Thymus (tissue), 14 donors: ENCODE results near the gene TM4SF1. TPM values are rescaled to one million over a fixed set of nuclear protein-coding genes. Genes with fewer than 3 reads are reported as not detected.

ENCODE experiments used
- DNase-seq, 9 donors: peaks; one replicate each; pipeline ENCODE4 v3.0.0-alpha.2; 2013; ENCODE audit warnings: low spot score in 9 of 9, low read depth in 6 of 9, missing footprints in 1 of 9
- H3K27ac ChIP-seq, 2 donors: one replicate each; pipeline ENCODE4 v1.5.1; 2013; ENCODE audit warnings: control low read depth in 1 of 2, low read depth in 1 of 2, low read length in 1 of 2, mild to moderate bottlenecking in 1 of 2, moderate library complexity in 1 of 2
- H3K27me3 ChIP-seq, 2 donors: one replicate each; pipeline ENCODE4 v1.5.1; 2013; ENCODE audit warnings: low read length in 1 of 2; ENCODE audit not compliant: control insufficient read depth in 2 of 2, insufficient read depth in 1 of 2
- H3K36me3 ChIP-seq, 2 donors: one replicate each; pipeline ENCODE4 v1.5.1; 2013; ENCODE audit warnings: low read length in 1 of 2, mild to moderate bottlenecking in 1 of 2, moderate library complexity in 1 of 2; ENCODE audit not compliant: control insufficient read depth in 2 of 2, insufficient read depth in 2 of 2
- H3K4me1 ChIP-seq, 2 donors: one replicate each; pipeline ENCODE4 v1.5.1; 2013; ENCODE audit warnings: low read length in 2 of 2; ENCODE audit not compliant: control insufficient read depth in 2 of 2, insufficient read depth in 2 of 2
- H3K4me3 ChIP-seq, 2 donors: one replicate each; pipeline ENCODE4 v1.5.1; 2013; ENCODE audit warnings: low read length in 2 of 2, control low read depth in 1 of 2, mild to moderate bottlenecking in 1 of 2
- H3K9me3 ChIP-seq, 2 donors: one replicate each; pipeline ENCODE4 v1.5.1; 2013; ENCODE audit warnings: low read length in 1 of 2, mild to moderate bottlenecking in 1 of 2; ENCODE audit not compliant: control insufficient read depth in 2 of 2, insufficient read depth in 1 of 2
- WGBS: extraction: QIAGEN DNeasy Blood & Tissue Kit; methylation state at CpG from one replicate; pipeline ENCODE4 v1.1.7; 2013; 5-methylcytosine and 5-hydroxymethylcytosine counted together
- long read RNA-seq, 10 donors: transcript quantifications; one replicate each; lab custom pipeline, GENCODE V29; 2026
- polyA plus RNA-seq: library from polyadenylated mRNA; stranded (reverse); fragments of 200-250 nt; gene quantifications from one replicate; pipeline ENCODE4 v1.2.3, GENCODE V29; 2013
- total RNA-seq: library from RNA; stranded (reverse); fragments of 120-200 nt; gene quantifications from one replicate; pipeline ENCODE4 v1.2.4, GENCODE V29; 2013
- donor health status: healthy.

Gene TM4SF1, protein sequence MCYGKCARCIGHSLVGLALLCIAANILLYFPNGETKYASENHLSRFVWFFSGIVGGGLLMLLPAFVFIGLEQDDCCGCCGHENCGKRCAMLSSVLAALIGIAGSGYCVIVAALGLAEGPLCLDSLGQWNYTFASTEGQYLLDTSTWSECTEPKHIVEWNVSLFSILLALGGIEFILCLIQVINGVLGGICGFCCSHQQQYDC
- total RNA-seq (12.9 TPM), polyA plus RNA-seq (38.8 TPM)
- long read RNA-seq, donor 1: 0 reads
- long read RNA-seq, donor 2, transcript TM4SF1-201 (5 exons, 1,771 nt): major isoform, 20 of 20 reads
- long read RNA-seq, donor 2, partial matches to known transcripts: 0 of 20 reads
- long read RNA-seq, donor 2, other reads (novel, unspliced or antisense): 0 of 20 reads
- long read RNA-seq, donor 3, transcript TM4SF1-201 (5 exons, 1,771 nt): major isoform, 17 of 17 reads
- long read RNA-seq, donor 3, partial matches to known transcripts: 0 of 17 reads
- long read RNA-seq, donor 3, other reads (novel, unspliced or antisense): 0 of 17 reads
- long read RNA-seq, donor 4, partial matches to known transcripts: 0 of 3 reads
- long read RNA-seq, donor 4, other reads (novel, unspliced or antisense): 0 of 3 reads
- long read RNA-seq, donor 5, transcript TM4SF1-201 (5 exons, 1,771 nt): major isoform, 22 of 22 reads
- long read RNA-seq, donor 5, partial matches to known transcripts: 0 of 22 reads
- long read RNA-seq, donor 5, other reads (novel, unspliced or antisense): 0 of 22 reads
- long read RNA-seq, donor 6, transcript TM4SF1-201 (5 exons, 1,771 nt): major isoform, 16 of 16 reads
- long read RNA-seq, donor 6, partial matches to known transcripts: 0 of 16 reads
- long read RNA-seq, donor 6, other reads (novel, unspliced or antisense): 0 of 16 reads
- long read RNA-seq, donor 7, transcript TM4SF1-201 (5 exons, 1,771 nt): major isoform, 5 of 5 reads
- long read RNA-seq, donor 7, partial matches to known transcripts: 0 of 5 reads
- long read RNA-seq, donor 7, other reads (novel, unspliced or antisense): 0 of 5 reads
- long read RNA-seq, donor 8, transcript TM4SF1-201 (5 exons, 1,771 nt): major isoform, 8 of 8 reads
- long read RNA-seq, donor 8, partial matches to known transcripts: 0 of 8 reads
- long read RNA-seq, donor 8, other reads (novel, unspliced or antisense): 0 of 8 reads
- long read RNA-seq, donor 9, partial matches to known transcripts: 0 of 4 reads
- long read RNA-seq, donor 9, other reads (novel, unspliced or antisense): 0 of 4 reads
- long read RNA-seq, donor 10, transcript TM4SF1-201 (5 exons, 1,771 nt): major isoform, 5 of 5 reads
- long read RNA-seq, donor 10, partial matches to known transcripts: 0 of 5 reads
- long read RNA-seq, donor 10, other reads (novel, unspliced or antisense): 0 of 5 reads

DNA sequence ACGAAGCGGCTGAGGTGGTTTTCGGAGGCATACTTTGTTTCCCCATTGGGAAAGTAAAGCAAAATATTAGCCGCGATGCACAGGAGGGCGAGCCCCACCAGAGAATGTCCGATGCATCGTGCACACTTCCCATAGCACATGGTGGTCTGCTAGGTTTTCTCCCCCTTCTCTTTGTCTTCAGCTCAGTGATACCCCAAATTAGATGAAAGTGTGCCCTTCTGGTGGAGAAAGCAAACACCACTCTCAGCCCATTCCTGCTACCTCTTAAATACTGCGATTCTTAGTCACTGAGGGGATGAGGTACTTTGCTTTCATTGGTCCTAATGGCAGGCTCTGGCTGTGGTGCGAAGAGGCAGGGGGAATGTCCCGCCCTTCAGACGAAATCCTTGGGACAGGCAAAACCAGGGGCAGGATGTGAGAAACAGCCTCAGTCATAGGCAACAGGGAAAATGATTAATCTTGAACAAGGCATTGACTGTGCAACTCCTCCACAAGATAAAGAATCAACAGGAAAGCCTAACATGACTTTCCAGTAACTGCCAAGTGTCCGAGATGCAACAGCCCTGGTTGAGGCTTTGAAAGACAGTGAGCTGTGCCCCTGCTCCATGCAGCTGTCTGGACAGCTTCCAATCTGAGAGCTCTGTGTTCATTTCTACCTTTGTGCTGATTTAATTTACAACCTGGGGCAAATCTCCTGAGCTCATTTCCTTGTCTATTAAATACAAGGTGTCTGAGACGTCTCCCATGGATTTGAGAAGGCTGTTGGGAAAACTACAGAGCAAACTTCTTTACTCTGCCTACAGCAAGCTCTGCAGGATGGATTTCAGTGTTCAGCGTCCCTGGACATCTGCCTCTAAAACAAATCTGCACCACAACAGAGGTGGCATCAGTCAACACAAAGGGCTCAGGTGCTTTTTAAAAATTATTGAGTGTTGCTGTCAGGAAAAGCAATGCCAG is at the start of gene TM4SF1:
Gene TM4SF1, minus strand, starts transcription at position 242 of the 957 bp plus-strand sequence. Its CDS starts 102 bp downstream, at position 140.
- H3K27ac ChIP-seq: peak within 1 kb of the TSS; percentile 21 to 72
- no peaks in the 10 kb centered on the region for H3K27me3 ChIP-seq
- H3K4me1 ChIP-seq: peaks cover 0 to 9% of the 10 kb centered on the region in 2 donors
- DNase-seq: no peak
- no peak within 1 kb of the TSS for H3K4me3 ChIP-seq
- no peaks in the 10 kb centered on the region for H3K36me3 ChIP-seq
- H3K9me3 ChIP-seq: no peaks in the 10 kb centered on the region
- WGBS: 53% methylated on average over 15 of the region's 15 CpGs

- Histone ChIP-seq H3K27me3 (no peaks in the 10 kb centered on the region), H3K4me3 (no peak overlapping the region), H3K4me1 (no peaks in the 10 kb centered on the region), H3K9me3 (no peaks in the 10 kb centered on the region), H3K27ac (no peak overlapping the region), H3K36me3 (no peaks in the 10 kb centered on the region)
- no peak for DNase-seq
- WGBS: 90% methylated on average over 2 of the region's 2 CpGs
Measured at GRCh38 chr3:149426325-149426724, 48.9 kb upstream of the TM4SF1 start.

- Histone ChIP-seq H3K9me3 (no peaks in the 10 kb centered on the region), H3K36me3 (no peaks in the 10 kb centered on the region), H3K27ac (no peak overlapping the region), H3K4me1 (no peaks in the 10 kb centered on the region), H3K4me3 (no peak overlapping the region), H3K27me3 (no peaks in the 10 kb centered on the region)
- 61% methylated on average over 2 of the region's 2 CpGs for WGBS
- DNase-seq: no peak
Measured at GRCh38 chr3:149424918-149425317, 47.5 kb upstream of the TM4SF1 start.

GRCh38 chr3:149421764-149422163 is 44.3 kb upstream of the TM4SF1 start:
- no peak for DNase-seq
- Histone ChIP-seq H3K4me3 (no peak overlapping the region), H3K9me3 (no peaks in the 10 kb centered on the region), H3K36me3 (no peaks in the 10 kb centered on the region), H3K27ac (no peak overlapping the region), H3K27me3 (no peaks in the 10 kb centered on the region), H3K4me1 (no peaks in the 10 kb centered on the region)
- 94% methylated on average over 2 of the region's 2 CpGs for WGBS

GRCh38 chr3:149419816-149420215 is 42.4 kb upstream of the TM4SF1 start:
- H3K4me1 ChIP-seq: no peaks in the 10 kb centered on the region
- H3K4me3 ChIP-seq: no peak overlapping the region
- DNase-seq: no peak
- no peaks in the 10 kb centered on the region for H3K9me3 ChIP-seq
- no peaks in the 10 kb centered on the region for H3K27me3 ChIP-seq
- no peaks in the 10 kb centered on the region for H3K36me3 ChIP-seq
- H3K27ac ChIP-seq: no peak overlapping the region
- WGBS: 96% methylated on average over 4 of the region's 4 CpGs

- Histone ChIP-seq H3K9me3 (no peaks in the 10 kb centered on the region), H3K27me3 (no peaks in the 10 kb centered on the region), H3K36me3 (no peaks in the 10 kb centered on the region), H3K4me3 (no peak overlapping the region), H3K27ac (no peak overlapping the region), H3K4me1 (no peaks in the 10 kb centered on the region)
- 97% methylated on average over 2 of the region's 2 CpGs for WGBS
- DNase-seq: no peak
Measured at GRCh38 chr3:149417727-149418126, 40.3 kb upstream of the TM4SF1 start.

DNA sequence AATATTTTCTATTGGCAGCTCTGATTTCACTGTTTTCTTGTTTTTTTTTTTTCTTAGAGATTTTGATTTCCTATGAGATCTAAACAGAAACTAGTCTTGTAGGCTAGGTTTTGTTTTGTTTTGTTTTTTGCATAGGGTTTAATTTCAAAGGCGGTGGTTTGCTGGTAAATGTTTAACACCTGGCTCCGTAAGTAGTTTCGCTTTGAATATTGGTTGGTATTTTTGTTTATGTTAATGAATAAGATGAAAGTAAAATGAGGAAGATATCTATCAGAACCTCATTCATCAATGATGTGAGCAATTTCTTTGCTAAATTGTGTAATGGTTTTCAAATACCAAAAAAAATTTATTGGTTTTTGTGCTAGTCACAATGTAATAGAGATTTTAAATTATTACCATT is 39.7 kb upstream of the TM4SF1 start:
- Histone ChIP-seq H3K27ac (no peak overlapping the region), H3K27me3 (no peaks in the 10 kb centered on the region), H3K4me3 (no peak overlapping the region), H3K4me1 (no peaks in the 10 kb centered on the region), H3K36me3 (no peaks in the 10 kb centered on the region), H3K9me3 (no peaks in the 10 kb centered on the region)
- no peak for DNase-seq
- WGBS: 95% methylated on average over 3 of the region's 3 CpGs

GRCh38 chr3:149415484-149415883 is 38.0 kb upstream of the TM4SF1 start:
- H3K4me3 ChIP-seq: no peak overlapping the region

More at GRCh38 chr3:149415484-149415883, 38.0 kb upstream of the TM4SF1 start:
- no peaks in the 10 kb centered on the region for H3K36me3 ChIP-seq
- no peak overlapping the region for H3K27ac ChIP-seq
- no peaks in the 10 kb centered on the region for H3K9me3 ChIP-seq
- DNase-seq: no peak
- no peaks in the 10 kb centered on the region for H3K27me3 ChIP-seq
- no peaks in the 10 kb centered on the region for H3K4me1 ChIP-seq
- 98% methylated on average over 2 of the region's 2 CpGs for WGBS
